GM18498 (cell line): ENCODE results near the gene C8B.

Experiments used
- ATAC-seq: cut with Tn5 transposase; IDR thresholded peaks from one replicate; pipeline ENCODE4 v1.9.1; 2021; ENCODE audit warnings: mild to moderate bottlenecking, moderate library complexity; ENCODE audit not compliant: unreplicated experiment

The C8B gene

GRCh38 chr1:56934430-56935060 is 31.3 kb downstream of the C8B start:
- no peak for ATAC-seq

GRCh38 chr1:56933606-56934005 is 32.2 kb downstream of the C8B start:
- no peak for ATAC-seq

DNA sequence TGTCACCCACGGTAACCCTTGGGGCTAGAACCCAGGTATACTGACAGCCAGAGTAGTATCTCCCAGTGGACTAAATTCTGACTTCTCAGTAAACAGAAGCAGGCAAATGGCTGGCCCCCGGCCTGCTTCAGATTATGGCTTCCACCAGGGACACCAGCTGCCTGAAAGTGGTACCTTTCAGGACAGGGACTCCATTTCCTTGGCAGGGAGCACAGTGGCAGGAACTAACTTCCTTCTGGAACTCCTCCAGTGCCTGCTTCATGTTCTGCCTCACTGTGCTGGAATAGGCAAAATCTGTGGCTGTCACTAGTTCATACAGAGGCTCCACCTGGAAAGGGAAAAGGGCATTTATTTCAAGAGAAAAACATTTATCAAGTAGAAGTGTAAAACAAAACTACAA is 32.7 kb downstream of the C8B start:
- no peak for ATAC-seq

GRCh38 chr1:56931686-56932085 is 34.1 kb downstream of the C8B start:
- no peak for ATAC-seq

- no peak for ATAC-seq
These were observed 34.6 kb downstream of the C8B start for GRCh38 chr1:56931211-56931610.

GRCh38 chr1:56929492-56929891 is 36.3 kb downstream of the C8B start:
- ATAC-seq, result no peak

GRCh38 chr1:56927986-56928385 is 37.8 kb downstream of the C8B start:
- ATAC-seq, result no peak

GRCh38 chr1:56927171-56927570 is 38.6 kb downstream of the C8B start:
- ATAC-seq, result no peak

DNA sequence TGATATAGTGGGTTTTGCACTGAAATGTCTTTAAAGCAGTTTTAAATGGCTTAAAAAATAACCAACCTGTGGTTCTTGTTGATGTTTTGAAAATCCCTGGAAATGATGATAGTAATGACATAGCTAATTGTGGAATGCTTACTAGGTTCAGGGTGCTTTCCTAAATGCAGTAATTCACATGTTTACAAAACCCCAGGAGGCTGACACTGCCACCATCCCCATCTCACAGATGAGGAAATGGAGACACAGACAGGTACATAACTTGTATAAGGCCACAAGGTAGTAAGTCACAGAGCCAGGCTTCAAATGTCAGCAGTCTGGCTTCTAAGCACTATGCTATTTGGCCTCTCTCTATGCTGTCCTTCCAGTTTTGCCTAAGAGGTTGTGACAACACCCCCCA is 40.6 kb downstream of the C8B start:
- ATAC-seq, result no peak

- no peak for ATAC-seq
These were observed 41.7 kb downstream of the C8B start for GRCh38 chr1:56924116-56924515.

GRCh38 chr1:56923201-56923600 is 42.6 kb downstream of the C8B start:
- no peak for ATAC-seq

GRCh38 chr1:56922507-56922906 is 43.3 kb downstream of the C8B start:
- no peak for ATAC-seq

GRCh38 chr1:56922070-56922469 is 43.7 kb downstream of the C8B start:
- no peak for ATAC-seq

DNA sequence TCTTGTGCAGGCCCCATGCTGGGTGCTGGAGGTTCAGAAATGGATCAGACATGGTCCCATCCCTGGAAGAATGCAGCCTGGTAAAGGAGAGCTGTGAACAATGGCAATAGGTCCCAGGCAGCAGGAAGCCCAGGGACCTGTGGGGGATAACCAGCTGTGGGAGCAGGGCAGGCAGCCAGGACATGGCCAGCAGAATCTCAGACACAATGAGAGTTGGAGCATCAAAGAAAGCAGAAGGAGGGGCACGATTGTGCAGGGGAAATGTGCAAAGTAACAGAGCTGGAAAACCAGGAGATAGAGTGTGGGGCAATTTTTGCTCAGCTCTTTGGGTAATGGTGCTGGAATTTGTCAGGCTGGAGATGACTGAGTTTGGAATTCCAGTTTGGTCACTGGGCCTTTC is 44.3 kb downstream of the C8B start:
- no peak for ATAC-seq

DNA sequence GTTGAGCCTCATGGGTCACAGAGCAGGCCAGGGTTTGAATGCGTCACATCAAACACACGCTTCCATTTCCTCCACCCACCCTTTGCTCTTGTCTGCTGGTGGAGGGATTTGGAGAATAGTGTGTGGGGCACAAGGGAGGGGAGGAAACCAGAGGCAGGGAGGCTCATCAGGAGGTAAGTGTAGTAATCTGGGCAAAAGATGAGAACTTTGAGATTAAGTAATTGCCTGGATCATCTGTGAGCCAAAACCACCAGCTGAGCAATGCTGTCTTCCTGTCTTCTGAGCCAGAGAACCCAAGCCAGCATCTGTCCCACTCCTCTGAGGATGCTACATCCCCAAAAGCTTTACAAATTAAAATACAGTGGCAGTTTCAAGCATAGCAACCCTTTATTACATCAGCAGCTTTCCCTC is 45.2 kb downstream of the C8B start:
- no peak for ATAC-seq

DNA sequence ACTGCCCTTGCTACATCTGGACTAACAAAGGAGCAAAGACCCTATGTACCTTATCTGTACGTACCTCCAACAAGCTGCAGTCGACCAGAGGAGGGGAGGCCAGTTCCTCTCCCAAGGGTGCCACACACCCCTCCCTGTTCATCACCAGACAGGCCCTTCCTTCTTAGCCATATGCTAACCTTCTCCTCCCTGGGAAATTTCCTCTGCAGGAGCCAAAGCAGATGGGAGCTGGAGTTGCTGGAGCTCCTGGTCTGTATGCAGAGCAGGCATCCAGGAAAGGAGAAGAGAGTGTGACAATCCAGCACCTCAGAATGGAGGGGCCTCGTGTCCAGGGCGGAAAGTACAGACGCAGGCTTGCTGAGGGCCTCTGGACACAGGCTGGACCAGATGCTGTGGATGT is 48.5 kb downstream of the C8B start:
- ATAC-seq, result no peak

- no peak for ATAC-seq
These were observed 49.2 kb downstream of the C8B start for GRCh38 chr1:56916630-56917029.

DNA sequence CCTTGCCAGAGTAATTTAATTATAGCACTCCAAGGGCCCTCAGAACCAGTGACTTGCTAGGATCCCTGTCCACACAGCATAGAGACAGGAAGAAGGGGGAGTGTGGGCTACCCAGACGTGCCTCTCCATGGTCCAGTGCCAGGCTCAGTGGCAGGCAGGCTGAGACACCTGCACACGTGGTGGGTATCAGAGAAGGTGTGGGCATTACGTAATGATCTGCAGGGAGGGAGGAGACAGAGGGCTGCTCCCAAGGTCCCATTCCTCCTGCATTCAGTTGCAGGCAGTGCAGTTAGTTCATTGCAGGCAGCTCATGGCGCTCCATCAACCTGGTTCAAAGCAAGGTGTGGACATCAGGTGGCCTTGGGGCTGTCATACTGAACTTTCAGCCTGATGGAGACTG is 49.9 kb downstream of the C8B start:
- ATAC-seq, result no peak

- no peak for ATAC-seq
These were observed 53.5 kb downstream of the C8B start for GRCh38 chr1:56912325-56912724.

DNA sequence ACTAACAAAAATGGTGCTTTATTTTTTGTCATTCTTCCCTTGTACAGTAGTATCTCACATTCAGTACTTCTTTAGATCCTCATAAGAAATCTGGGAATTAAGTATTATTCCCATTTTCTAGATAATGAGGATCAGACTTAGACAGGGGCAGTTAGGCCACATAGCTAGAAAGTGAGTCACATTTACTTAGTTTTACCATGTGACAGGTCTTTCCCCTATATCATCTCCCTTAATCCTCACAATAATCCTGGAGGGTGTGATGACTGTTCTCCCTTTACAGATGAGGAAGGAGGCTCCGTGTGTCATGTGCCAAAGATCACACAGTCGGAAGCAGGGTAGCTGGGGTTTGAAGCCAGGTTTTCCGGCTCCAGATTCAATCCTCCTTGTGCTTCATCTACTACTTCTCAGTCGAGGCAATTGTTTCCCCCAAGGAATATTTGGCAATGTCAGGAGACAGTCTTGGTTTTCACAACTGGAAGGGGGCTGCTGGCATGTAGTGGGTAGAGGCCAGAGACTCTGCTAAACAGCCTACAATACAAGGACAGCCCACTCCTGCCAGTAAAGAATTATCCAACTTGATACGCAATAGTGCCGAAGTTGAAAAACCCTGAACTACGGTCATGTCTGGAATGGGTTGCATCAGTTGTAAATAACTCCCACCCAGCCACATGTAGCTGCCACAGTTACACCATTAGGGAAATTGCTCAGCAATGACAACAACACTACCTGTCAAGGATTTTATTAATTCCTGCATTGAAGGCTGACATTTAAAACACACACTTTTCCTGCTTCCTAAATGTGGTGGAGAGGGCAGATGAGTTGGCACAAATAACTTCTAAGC is 54.5 kb downstream of the C8B start:
- ATAC-seq, result no peak

GRCh38 chr1:56910441-56910985 is 55.3 kb downstream of the C8B start:
- no peak for ATAC-seq

DNA sequence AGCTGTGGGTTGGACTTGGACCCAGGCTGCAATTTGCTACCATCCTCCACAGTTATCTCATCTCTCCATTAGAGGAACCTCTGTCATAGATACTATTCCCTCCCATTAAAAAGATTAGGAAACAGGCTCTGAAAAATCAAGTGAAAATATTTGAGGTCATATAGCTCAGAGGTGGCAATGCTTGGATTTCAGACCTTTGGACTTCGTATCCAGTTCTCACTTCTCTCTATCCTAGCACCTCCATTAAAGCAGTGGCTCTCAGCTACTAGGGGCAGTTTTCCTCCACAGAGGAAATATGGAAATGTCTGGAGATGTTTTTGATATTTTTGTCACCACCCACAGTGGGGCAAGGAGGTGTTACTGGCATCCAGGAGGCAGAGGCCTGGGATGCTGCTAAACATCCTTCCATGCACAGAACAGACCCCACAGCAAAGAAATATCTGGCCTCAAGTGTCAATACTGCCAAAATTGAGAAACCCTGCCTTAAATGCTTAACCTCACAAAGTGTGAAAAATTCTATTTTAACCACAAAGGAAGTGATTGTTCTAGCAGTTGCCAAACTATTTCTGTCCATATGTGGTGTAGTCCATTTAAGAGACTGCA is 57.1 kb downstream of the C8B start:
- ATAC-seq, result no peak
